ENCODE measurements around the gene DBT.

Gene DBT

DNA sequence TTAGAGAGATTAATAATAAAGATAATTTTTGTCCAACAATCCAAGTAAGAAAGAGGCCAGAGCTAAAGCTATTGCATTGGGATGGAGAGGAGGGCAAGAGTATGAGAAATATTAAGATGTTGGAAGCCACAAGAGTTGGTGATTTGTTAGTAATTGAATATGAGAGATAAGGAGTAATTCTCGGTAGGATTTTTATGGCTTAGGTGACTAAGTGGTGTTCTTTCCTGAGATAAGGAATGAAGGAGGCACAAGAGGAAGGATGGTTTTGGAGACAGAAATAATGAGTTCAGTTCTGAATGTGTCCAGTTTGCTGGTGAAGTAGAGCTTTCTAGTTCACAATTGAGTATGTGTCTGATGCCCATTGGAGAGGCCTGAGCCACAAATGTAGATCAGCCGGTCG is 107.3 kb downstream of the DBT start:
- TF ChIP-seq ESRRG (CRISPR knock-in tag; IDR thresholded peaks at IDR 0.05) (no peak), POU6F1 (CRISPR knock-in tag; IDR thresholded peaks at IDR 0.05; ENCODE audit: borderline replicate concordance, low read depth) (no peak), ARNTL (CRISPR knock-in tag; IDR thresholded peaks at IDR 0.05; ENCODE audit: borderline replicate concordance, low read depth) (no peak), TOX (CRISPR knock-in tag; IDR thresholded peaks at IDR 0.05; ENCODE audit: borderline replicate concordance) (no peak), PPARA (CRISPR knock-in tag; IDR thresholded peaks at IDR 0.05; ENCODE audit: borderline replicate concordance) (no peak), RARB (CRISPR knock-in tag; IDR thresholded peaks at IDR 0.05) (no peak), ZFP3 (CRISPR knock-in tag; IDR thresholded peaks at IDR 0.05) (no peak)
- TF ChIP-seq, protein P1, sequence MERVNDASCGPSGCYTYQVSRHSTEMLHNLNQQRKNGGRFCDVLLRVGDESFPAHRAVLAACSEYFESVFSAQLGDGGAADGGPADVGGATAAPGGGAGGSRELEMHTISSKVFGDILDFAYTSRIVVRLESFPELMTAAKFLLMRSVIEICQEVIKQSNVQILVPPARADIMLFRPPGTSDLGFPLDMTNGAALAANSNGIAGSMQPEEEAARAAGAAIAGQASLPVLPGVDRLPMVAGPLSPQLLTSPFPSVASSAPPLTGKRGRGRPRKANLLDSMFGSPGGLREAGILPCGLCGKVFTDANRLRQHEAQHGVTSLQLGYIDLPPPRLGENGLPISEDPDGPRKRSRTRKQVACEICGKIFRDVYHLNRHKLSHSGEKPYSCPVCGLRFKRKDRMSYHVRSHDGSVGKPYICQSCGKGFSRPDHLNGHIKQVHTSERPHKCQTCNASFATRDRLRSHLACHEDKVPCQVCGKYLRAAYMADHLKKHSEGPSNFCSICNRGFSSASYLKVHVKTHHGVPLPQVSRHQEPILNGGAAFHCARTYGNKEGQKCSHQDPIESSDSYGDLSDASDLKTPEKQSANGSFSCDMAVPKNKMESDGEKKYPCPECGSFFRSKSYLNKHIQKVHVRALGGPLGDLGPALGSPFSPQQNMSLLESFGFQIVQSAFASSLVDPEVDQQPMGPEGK (CRISPR knock-in tag; IDR thresholded peaks at IDR 0.05; ENCODE audit: borderline replicate concordance): no peak
- no peak for ATAC-seq

GRCh38 chr1:100141192-100141591 is 108.4 kb downstream of the DBT start:
- no peak for ATAC-seq
- TF ChIP-seq ISL1 (CRISPR knock-in tag; IDR thresholded peaks at IDR 0.05) (no peak), ZNF70 (CRISPR knock-in tag; IDR thresholded peaks at IDR 0.05) (no peak), ZNF565 (CRISPR knock-in tag; conservative IDR thresholded peaks at IDR 0.05; ENCODE audit: low read depth) (no peak), ESRRG (CRISPR knock-in tag; IDR thresholded peaks at IDR 0.05) (no peak), CSDC2 (CRISPR knock-in tag; IDR thresholded peaks at IDR 0.05) (no peak), GLIS3 (CRISPR knock-in tag; IDR thresholded peaks at IDR 0.05) (no peak)

DNA sequence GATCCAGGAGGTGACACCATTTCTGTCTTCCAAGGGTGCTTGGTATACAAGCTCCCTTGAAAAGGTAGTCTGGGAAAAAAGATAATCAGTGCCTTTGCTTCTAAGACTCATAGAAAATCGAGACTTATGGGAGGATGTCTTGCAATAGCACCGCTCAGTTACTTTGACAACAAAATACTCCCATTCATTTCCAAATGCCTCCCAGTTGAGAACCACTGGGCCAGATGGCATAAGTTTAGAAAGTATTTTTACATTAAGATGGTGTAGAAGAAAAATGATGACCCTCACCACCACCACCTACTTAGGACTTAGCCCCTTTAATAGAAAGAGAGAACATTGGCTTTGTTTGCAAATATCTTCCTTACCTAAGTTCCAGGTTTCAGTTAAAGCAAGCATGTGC is 112.0 kb downstream of the DBT start:
- no peak for ATAC-seq
- TF ChIP-seq TCF4 (CRISPR knock-in tag; IDR thresholded peaks at IDR 0.05; ENCODE audit: borderline replicate concordance): no peak
- TF ChIP-seq, protein P2, sequence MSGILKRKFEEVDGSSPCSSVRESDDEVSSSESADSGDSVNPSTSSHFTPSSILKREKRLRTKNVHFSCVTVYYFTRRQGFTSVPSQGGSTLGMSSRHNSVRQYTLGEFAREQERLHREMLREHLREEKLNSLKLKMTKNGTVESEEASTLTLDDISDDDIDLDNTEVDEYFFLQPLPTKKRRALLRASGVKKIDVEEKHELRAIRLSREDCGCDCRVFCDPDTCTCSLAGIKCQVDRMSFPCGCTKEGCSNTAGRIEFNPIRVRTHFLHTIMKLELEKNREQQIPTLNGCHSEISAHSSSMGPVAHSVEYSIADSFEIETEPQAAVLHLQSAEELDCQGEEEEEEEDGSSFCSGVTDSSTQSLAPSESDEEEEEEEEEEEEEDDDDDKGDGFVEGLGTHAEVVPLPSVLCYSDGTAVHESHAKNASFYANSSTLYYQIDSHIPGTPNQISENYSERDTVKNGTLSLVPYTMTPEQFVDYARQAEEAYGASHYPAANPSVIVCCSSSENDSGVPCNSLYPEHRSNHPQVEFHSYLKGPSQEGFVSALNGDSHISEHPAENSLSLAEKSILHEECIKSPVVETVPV (CRISPR knock-in tag; IDR thresholded peaks at IDR 0.05): no peak
- no peak for TF ChIP-seq SNAI2 (CRISPR knock-in tag; IDR thresholded peaks at IDR 0.05)
- no peak for TF ChIP-seq PPARA (CRISPR knock-in tag; IDR thresholded peaks at IDR 0.05; ENCODE audit: borderline replicate concordance)
- TF ChIP-seq BACH2 (CRISPR knock-in tag; IDR thresholded peaks at IDR 0.05; ENCODE audit: borderline replicate concordance): no peak
- TF ChIP-seq POU6F1 (CRISPR knock-in tag; IDR thresholded peaks at IDR 0.05; ENCODE audit: borderline replicate concordance, low read depth): no peak
- TF ChIP-seq ISL1 (CRISPR knock-in tag; IDR thresholded peaks at IDR 0.05): no peak
- no peak for TF ChIP-seq ZNF70 (CRISPR knock-in tag; IDR thresholded peaks at IDR 0.05)
- TF ChIP-seq, protein P1 (CRISPR knock-in tag; IDR thresholded peaks at IDR 0.05; ENCODE audit: borderline replicate concordance): no peak
- TF ChIP-seq TOX (CRISPR knock-in tag; IDR thresholded peaks at IDR 0.05; ENCODE audit: borderline replicate concordance): no peak
- TF ChIP-seq ZFP3 (CRISPR knock-in tag; IDR thresholded peaks at IDR 0.05): no peak
- TF ChIP-seq GLIS3 (CRISPR knock-in tag; IDR thresholded peaks at IDR 0.05): no peak
- no peak for TF ChIP-seq OSR1 (CRISPR knock-in tag; IDR thresholded peaks at IDR 0.05)
- TF ChIP-seq ARNTL (CRISPR knock-in tag; IDR thresholded peaks at IDR 0.05; ENCODE audit: borderline replicate concordance, low read depth): no peak
- TF ChIP-seq CREB5 (CRISPR knock-in tag; IDR thresholded peaks at IDR 0.05; ENCODE audit: low read depth): no peak
- TF ChIP-seq, protein P3, sequence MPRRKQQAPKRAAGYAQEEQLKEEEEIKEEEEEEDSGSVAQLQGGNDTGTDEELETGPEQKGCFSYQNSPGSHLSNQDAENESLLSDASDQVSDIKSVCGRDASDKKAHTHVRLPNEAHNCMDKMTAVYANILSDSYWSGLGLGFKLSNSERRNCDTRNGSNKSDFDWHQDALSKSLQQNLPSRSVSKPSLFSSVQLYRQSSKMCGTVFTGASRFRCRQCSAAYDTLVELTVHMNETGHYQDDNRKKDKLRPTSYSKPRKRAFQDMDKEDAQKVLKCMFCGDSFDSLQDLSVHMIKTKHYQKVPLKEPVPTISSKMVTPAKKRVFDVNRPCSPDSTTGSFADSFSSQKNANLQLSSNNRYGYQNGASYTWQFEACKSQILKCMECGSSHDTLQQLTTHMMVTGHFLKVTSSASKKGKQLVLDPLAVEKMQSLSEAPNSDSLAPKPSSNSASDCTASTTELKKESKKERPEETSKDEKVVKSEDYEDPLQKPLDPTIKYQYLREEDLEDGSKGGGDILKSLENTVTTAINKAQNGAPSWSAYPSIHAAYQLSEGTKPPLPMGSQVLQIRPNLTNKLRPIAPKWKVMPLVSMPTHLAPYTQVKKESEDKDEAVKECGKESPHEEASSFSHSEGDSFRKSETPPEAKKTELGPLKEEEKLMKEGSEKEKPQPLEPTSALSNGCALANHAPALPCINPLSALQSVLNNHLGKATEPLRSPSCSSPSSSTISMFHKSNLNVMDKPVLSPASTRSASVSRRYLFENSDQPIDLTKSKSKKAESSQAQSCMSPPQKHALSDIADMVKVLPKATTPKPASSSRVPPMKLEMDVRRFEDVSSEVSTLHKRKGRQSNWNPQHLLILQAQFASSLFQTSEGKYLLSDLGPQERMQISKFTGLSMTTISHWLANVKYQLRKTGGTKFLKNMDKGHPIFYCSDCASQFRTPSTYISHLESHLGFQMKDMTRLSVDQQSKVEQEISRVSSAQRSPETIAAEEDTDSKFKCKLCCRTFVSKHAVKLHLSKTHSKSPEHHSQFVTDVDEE (CRISPR knock-in tag; IDR thresholded peaks at IDR 0.05): no peak
- no peak for TF ChIP-seq ZNF8 (CRISPR knock-in tag; IDR thresholded peaks at IDR 0.05)
- no peak for TF ChIP-seq ZC3H10 (CRISPR knock-in tag; IDR thresholded peaks at IDR 0.05)
- TF ChIP-seq RARB (CRISPR knock-in tag; IDR thresholded peaks at IDR 0.05): no peak
- TF ChIP-seq ZFP30 (CRISPR knock-in tag; IDR thresholded peaks at IDR 0.05): no peak

All from SK-N-SH treated with all-trans-retinoic acid at 6 μM for 48 hours (cell line).